Smooth muscle cell (in vitro differentiated cells): ENCODE data around the gene NIBAN1. TPM values are rescaled to one million over a fixed set of nuclear protein-coding genes. Genes with fewer than 3 reads are reported as not detected.

Experiments
- DNase-seq: peaks from one replicate; lab custom pipeline; 2025; ENCODE audit not compliant: unreplicated experiment; lab: John Stamatoyannopoulos, UW
- H2AFZ ChIP-seq: fragments of 200-600 bp; sonication (generic); 2 replicates; pipeline ENCODE4 v1.6.0; 2016; ENCODE audit warnings: antibody characterized with exemption, low read depth, mild to moderate bottlenecking
- H3F3A ChIP-seq: fragments of 200-600 bp; sonication (generic); 2 replicates; pipeline ENCODE4 v1.6.0; 2017; ENCODE audit warnings: antibody characterized with exemption, low read depth
- H3K27ac ChIP-seq: fragments of 200-600 bp; sonication (generic); 2 replicates; pipeline ENCODE4 v1.5.1; 2016; ENCODE audit warnings: low read depth, mild to moderate bottlenecking
- H3K27me3 ChIP-seq: fragments of 200-600 bp; sonication (generic); 2 replicates; pipeline ENCODE4 v1.6.1; 2016; ENCODE audit warnings: low read depth, mild to moderate bottlenecking
- H3K36me3 ChIP-seq: fragments of 200-600 bp; sonication (generic); 2 replicates; pipeline ENCODE4 v1.5.1; 2016; ENCODE audit warnings: low read depth
- H3K4me1 ChIP-seq: fragments of 200-600 bp; sonication (generic); 2 replicates; pipeline ENCODE4 v1.5.1; 2016; ENCODE audit warnings: low read depth
- H3K4me2 ChIP-seq: fragments of 200-600 bp; sonication (generic); 2 replicates; pipeline ENCODE4 v1.6.0; 2016; ENCODE audit warnings: mild to moderate bottlenecking
- H3K4me3 ChIP-seq: fragments of 200-600 bp; sonication (generic); 2 replicates; pipeline ENCODE4 v1.5.1; 2016; ENCODE audit warnings: mild to moderate bottlenecking
- H3K79me2 ChIP-seq: fragments of 200-600 bp; sonication (generic); 2 replicates; pipeline ENCODE4 v1.6.0; 2016; ENCODE audit warnings: low read depth, mild to moderate bottlenecking
- H3K9ac ChIP-seq: fragments of 200-600 bp; sonication (generic); 2 replicates; pipeline ENCODE4 v1.6.0; 2016; ENCODE audit warnings: low read depth
- H3K9me3 ChIP-seq: fragments of 200-600 bp; sonication (generic); replicated peaks from 2 replicates; pipeline ENCODE4 v1.5.1; 2016; ENCODE audit warnings: low read depth
- H4K20me1 ChIP-seq: fragments of 200-600 bp; sonication (generic); 2 replicates; pipeline ENCODE4 v1.6.0; 2016; ENCODE audit warnings: low read depth
- CTCF ChIP-seq: fragments of 200-600 bp; sonication (generic); IDR thresholded peaks from 2 replicates; pipeline ENCODE4 v1.5.1; 2017; ENCODE audit warnings: borderline replicate concordance, mild to moderate bottlenecking, antibody characterized with exemption; ENCODE audit not compliant: insufficient read depth, poor library complexity, severe bottlenecking
- WGBS: methylation state at CpG from one replicate; pipeline ENCODE4 v1.1.7; 2016; ENCODE audit warnings: low lambda C conversion rate; 5-methylcytosine and 5-hydroxymethylcytosine counted together
- polyA plus RNA-seq: library from polyadenylated mRNA; unstranded; fragments of >200 nt; fragmentation: Nextera tagmentation; extraction: Ambion mirVana; gene quantifications from 2 replicates; pipeline ENCODE4 v1.2.1, GENCODE V29; 2016
- total RNA-seq: library from RNA; depleted of rRNA; stranded (reverse); fragments of >200 nt; gene quantifications from 2 replicates; pipeline ENCODE4 v1.2.3, GENCODE V29; 2014

The NIBAN1 gene
- total and polyA plus RNA-seq, 2 experiments from 2014 or later, result 7.3 to 10.7 TPM

- Histone ChIP-seq H3K36me3 (no peaks in the 10 kb centered on the region), H3K4me3 (peak overlapping the region; percentile 56), H3K4me2 (peak overlapping the region; percentile 84), H4K20me1 (no peaks in the 10 kb centered on the region), H3K79me2 (no peaks in the 10 kb centered on the region), H3K9me3 (no peaks in the 10 kb centered on the region), H3K4me1 (no peaks in the 10 kb centered on the region), H3K27me3 (peaks cover 25% of the 10 kb centered on the region), H3K27ac (peak overlapping the region; percentile 27), H3K9ac (no peak overlapping the region), H2AFZ (no peak overlapping the region), H3F3A (peaks cover 8% of the 10 kb centered on the region)
- 52% methylated on average over 4 of the region's 4 CpGs for WGBS
- no peak for DNase-seq
- TF ChIP-seq CTCF, result no peak
Measured at GRCh38 chr1:184972315-184973055, 1.8 kb downstream of the NIBAN1 start.

- H3K9me3 ChIP-seq, result no peaks in the 10 kb centered on the region
- H3K36me3 ChIP-seq, result no peaks in the 10 kb centered on the region
- no peak for TF ChIP-seq CTCF
- no peaks in the 10 kb centered on the region for H4K20me1 ChIP-seq
- no peaks in the 10 kb centered on the region for H3K79me2 ChIP-seq
- H2AFZ ChIP-seq, result no peak overlapping the region
- H3K27ac ChIP-seq, result peak overlapping the region; percentile 53
- 95% methylated on average over 8 of the region's 8 CpGs for WGBS
- no peak overlapping the region for H3K9ac ChIP-seq
- H3F3A ChIP-seq, result peaks cover 8% of the 10 kb centered on the region
- H3K4me1 ChIP-seq, result no peaks in the 10 kb centered on the region
- peaks cover 25% of the 10 kb centered on the region for H3K27me3 ChIP-seq
- DNase-seq, result no peak
- no peak overlapping the region for H3K4me3 ChIP-seq
- peak overlapping the region; percentile 84 for H3K4me2 ChIP-seq
Measured at GRCh38 chr1:184971522-184972265, 2.6 kb downstream of the NIBAN1 start.

- H3K27ac ChIP-seq, result peak overlapping the region; percentile 53
- H3K9me3 ChIP-seq, result no peaks in the 10 kb centered on the region
Measured at GRCh38 chr1:184970691-184971161, 3.6 kb downstream of the NIBAN1 start.

More at GRCh38 chr1:184970691-184971161, 3.6 kb downstream of the NIBAN1 start:
- Histone ChIP-seq H3K36me3 (no peaks in the 10 kb centered on the region), H4K20me1 (no peaks in the 10 kb centered on the region), H3K9ac (no peak overlapping the region), H3K79me2 (no peaks in the 10 kb centered on the region), H2AFZ (no peak overlapping the region), H3K4me3 (no peak overlapping the region), H3K4me1 (peaks cover 3% of the 10 kb centered on the region), H3F3A (peaks cover 8% of the 10 kb centered on the region), H3K4me2 (peak overlapping the region; percentile 76), H3K27me3 (peaks cover 15% of the 10 kb centered on the region)
- DNase-seq, result no peak
- TF ChIP-seq CTCF, result no peak
- WGBS, result 29% methylated on average over 5 of the region's 5 CpGs
